ENCODE results near the gene COMMD4.

- TF ChIP-seq CTCF (conservative IDR thresholded peaks at IDR 0.05; ENCODE audit: low read length) (no peak), EZH2phosphoT487 (IDR thresholded peaks at IDR 0.05; ENCODE audit: borderline replicate concordance, low read depth, low read length) (no peak)
These were observed 8.4 kb upstream of the COMMD4 start for GRCh38 chr15:75327491-75327890.

Data from OCI-LY7 (cell line).